GM19468 (cell line): ENCODE data around the gene CCDC110.

Experiments used
- ATAC-seq: cut with Tn5 transposase; IDR thresholded peaks from one replicate; pipeline ENCODE4 v1.9.1; 2021; ENCODE audit warnings: mild to moderate bottlenecking, moderate library complexity, moderate number of reproducible peaks; ENCODE audit not compliant: unreplicated experiment; ENCODE audit errors: extremely low read depth

Gene CCDC110

DNA sequence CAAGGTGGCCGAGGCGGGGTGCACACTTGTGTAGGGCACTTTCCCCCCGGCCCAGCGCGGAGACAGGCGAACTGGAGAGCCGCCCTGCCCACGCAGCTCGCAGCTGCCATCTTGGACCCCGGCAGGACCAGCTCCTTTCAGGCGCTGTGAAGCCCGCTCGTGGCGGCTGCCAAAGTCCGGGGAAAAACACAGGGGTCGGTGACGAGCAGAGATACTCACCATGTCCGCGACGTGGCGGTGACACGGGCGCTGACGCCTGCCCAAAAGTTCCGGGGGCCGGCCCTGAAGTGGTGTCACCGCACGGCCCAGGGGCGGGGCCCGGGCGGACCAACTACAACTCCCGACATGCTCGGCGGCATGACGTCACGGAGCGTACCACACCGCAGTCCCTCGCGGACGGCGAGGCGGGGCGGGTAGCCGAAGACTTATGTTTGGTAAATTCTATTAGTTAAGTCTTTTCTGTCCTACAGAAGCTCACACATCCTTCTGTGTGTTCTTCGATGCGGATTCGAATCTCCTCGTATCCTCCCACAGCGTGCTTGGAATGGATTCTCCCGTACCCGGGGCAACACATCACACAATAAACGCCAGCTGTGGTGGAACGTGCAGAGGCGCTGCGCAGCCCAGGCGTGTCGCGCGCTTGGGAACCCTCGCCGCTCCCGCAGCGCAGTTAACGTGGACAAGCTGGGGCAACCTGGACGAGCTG is 45.7 kb downstream of the CCDC110 start, which contains the start of gene UFSP2:
TSS of gene UFSP2 (minus strand) at position 318 of the 706 bp plus-strand sequence. CDS start at position 222, 96 bp downstream.
- peak; percentile 94 for ATAC-seq

DNA sequence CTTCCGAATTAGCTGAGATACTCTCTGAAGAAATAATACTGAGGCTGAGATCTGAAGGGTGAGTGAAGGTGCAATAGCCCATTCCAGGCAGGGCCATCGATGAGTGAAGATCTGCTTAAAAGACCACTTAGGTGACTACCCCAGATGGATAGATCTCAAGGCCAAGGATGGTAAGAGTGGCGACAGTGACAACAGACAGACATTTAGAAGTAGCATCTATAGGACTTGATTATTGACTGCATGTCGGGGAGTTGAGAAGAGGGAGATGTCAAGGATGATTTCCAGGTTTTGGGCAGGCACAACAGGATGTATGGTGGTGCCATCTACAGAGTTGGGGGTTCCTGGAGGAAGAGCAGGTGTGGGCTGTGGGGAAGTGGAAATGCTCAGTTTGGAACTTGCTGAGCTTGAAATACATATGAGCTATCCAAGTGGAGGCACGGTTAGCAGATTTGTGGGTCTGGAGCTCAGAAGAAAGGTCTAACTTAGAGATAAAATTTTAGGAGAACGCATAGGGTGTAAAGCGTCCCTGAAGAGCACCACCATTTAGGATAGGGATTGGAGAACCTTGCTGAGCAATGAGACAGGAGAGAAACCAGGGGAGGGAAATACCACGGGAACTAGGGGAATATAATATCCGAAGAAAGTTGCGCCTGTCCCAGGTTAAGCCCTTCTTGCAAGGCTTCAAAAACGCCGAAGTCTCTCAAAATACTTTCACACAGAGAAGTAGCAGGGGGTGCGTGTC is 46.5 kb downstream of the CCDC110 start:
- no peak for ATAC-seq

DNA sequence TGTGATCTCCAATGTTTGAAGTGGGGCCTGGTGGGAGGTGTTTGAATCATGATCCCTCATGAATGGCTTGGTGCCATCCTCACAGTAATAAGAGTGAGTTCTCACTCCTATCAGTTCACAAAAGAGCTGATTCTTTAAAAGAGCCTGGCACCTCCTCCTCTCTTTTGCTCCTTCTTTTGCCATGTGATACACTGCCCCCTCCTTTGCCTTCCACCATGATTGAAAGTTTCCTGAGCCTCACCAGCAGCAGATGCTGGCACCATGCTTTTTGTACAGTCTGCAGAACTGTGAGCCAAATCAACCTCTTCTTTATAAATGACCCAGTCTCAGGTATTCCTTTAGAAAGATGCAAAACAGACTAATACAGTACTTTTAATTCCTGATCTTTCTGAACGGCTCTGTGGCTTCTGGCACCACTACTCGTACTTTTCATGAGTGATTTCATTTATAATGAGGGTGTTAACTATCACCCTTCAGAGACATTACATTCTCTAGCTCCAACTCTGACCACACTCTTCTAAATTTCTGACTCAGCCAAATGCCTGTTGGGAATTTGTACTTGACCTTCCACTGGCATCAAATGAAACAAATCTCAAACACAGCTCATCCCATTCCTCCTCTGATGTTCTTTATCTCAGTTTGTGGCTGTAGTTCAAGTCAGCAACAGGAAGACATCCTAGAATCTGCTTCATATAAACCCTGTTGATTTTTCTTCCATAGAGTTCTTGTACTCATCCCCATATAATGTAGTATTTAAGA is 50.0 kb downstream of the CCDC110 start:
- no peak for ATAC-seq

DNA sequence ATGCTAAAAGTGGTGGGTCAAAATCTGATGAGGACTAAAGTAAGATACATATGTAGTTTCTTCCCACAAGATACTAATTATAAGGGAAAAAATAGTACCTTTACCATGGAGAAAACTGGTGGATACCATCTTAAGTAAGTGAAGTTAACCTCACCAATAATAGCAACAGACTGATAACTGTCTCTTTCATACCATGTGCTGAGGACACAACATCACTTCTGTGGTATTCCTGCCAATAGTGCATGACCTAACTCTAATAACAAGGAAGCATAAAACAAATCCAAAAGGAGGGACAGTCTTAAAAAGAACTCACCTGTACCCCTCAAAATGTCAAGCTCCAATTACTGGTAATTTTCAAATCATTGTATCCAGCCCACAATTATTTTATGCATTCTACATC is 54.6 kb downstream of the CCDC110 start:
- ATAC-seq = no peak

DNA sequence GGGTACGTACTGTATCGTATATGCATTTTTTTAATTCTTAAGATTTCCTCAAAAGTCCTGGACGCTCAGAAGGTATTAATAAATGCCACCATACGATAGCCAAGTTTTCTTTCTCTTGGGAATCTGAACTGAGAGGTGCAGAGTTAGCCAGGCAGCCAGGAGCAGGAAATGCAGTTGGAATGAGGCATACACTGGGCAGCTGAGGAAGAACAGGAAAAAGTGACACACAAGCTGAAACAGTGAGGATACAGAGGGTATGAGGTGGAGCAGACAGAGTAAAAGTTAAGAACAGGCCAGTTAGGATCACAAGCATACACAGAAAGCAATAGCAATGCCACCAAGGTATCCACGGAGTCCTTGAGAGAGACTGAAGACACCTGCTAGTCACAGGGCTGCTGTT is 59.1 kb downstream of the CCDC110 start:
- no peak for ATAC-seq

DNA sequence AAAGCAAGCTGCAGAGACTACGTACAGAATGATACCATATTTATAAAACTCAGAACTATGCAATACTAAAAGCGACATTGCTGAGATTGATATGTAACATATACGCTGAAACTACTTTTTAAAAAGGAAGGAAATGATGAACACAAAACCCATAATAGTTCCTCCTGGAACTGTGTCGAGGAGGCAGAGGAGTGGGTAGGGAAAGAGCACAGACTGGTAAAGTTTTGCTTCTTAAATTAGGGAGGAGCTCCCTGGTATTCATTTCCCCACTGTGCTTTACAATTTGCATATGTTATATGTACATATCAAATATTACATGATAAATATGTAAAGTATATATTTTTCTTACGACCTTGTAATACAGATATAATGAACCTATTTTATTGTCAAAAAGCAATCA is 59.7 kb downstream of the CCDC110 start:
- no peak for ATAC-seq

DNA sequence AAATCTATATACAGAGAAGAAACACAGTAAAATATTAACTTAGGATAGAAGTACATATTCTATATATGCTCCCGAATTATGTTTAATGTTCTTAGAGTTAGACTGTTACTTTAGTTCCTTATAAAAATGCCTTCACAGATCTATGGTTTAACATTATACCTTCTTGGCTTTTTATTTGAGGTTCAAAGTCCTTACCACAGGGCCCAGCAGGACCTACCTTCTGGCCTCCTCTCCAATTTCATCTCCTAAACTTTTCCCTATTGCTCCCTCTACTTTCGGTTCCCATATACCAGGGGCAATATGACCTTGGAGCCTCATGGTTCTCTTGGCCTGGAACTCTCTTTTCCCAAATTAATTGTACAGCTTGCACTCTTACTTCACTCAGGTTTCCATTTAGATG is 63.1 kb downstream of the CCDC110 start:
- ATAC-seq = no peak

DNA sequence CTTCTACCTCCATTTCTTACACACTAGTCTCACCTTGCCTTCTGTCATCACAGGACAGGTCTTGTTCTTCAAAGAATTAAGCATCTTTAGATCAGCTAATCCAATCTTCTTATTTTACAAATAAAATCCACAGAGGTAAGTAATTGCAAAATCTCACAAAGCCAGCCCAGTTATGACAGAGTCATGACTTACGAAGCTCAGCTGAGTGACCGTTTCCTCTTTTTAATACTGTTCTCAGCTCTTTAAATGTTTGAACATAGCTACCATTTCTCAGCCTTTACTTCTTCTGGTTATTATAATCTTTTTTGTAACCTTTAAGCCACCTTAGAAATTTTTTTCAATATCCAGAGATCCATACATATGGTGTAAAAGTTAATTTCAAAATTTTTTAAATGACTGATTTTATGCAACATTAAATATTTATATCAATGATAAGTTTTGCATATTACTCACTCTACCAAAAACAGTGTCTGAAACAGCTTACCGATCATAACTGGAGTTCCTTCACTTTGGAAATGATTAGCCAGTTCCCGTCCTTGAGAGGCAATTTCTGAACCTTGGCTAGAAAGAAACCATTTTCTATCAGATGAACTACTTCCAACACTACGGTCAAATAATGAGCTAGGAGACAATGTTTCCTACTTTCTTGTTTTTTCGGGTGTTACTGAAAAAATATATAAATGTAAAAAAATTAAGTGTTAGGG is 66.1 kb downstream of the CCDC110 start:
- ATAC-seq = peak; percentile 71

DNA sequence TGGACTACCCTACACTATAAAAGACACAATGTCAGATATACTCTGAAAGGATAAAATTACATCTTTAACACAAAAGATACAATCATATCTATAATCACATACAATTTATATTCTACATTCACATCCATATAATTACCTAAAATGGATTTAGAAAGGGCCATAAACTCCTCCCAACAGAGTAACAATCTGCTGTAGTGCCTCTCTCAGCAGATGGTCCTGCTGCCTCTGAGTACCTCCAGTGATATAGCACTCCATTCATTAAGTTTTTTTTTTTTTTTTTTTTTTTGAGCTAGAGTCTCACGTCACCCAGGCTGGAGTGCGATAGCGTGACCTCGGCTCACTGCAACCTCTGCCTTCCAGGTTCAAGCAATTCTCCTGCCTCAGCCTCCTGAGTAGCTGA is 67.5 kb downstream of the CCDC110 start:
- ATAC-seq = no peak

DNA sequence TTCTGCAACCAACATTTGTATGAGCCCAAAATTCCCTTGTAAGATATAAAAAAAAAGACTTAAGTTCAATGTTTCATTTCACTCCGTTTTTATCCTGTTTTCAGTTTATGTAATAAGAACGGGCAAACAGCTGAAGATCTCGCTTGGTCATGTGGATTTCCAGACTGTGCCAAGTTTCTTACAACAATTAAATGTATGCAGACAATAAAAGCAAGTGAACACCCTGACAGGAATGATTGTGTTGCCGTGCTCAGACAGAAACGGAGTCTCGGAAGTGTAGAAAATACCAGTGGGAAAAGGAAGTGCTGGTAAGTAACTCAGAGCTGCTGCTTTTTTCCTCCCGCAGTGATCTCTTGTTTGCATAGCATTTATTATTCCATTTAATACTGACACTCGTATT is 72.1 kb downstream of the CCDC110 start:
- ATAC-seq = no peak

DNA sequence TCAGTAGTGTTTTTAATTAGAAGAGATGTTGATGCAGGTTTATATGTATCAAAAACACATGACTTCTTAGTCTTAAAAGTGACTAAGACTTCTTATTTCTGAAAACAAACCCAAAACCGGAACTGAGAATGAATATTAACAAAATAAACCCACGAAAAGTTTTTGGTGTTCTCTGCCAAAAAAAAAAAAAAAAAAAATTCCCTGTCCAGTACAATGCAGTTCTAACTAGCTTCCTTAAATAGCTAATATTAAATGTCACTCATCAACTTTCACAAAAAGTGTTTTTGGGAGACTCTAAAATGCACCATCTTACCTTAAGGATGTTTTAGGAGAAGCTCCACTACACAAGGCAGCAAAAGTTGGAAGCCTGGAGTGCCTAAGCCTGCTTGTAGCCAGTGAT is 72.9 kb downstream of the CCDC110 start:
- ATAC-seq = no peak

DNA sequence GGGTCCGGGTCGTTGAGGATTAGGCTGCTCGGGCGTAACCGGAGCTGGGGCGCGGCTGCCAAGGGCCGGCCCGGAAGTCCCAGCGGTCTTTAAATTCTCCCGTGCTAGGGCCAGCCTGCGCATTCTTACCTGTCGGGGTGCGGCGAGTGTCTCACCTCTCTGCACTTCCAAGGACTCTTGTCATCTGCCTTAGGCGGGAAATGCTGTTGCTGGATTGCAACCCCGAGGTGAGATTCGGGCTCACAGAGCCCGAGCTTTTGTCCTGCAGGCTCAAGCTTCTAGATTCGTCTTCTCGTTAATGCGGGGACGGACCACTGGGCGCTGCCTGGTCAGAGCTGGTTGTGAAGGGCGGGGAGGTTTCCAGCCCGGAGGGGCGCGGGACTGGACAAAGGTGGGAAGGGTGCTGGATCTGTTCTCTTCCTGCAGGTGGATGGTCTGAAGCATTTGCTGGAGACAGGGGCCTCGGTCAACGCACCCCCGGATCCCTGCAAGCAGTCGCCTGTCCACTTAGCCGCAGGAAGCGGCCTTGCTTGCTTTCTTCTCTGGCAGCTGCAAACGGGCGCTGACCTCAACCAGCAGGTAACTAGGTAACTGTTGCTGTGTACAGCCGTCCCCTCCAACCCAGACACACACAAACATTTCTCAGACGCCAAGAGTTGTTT is 74.7 kb downstream of the CCDC110 start, which contains the start of gene ANKRD37:
TSS of gene ANKRD37 (plus strand) at position 118 of the 662 bp plus-strand sequence. CDS start at position 201, 83 bp downstream.
- no peak for ATAC-seq

DNA sequence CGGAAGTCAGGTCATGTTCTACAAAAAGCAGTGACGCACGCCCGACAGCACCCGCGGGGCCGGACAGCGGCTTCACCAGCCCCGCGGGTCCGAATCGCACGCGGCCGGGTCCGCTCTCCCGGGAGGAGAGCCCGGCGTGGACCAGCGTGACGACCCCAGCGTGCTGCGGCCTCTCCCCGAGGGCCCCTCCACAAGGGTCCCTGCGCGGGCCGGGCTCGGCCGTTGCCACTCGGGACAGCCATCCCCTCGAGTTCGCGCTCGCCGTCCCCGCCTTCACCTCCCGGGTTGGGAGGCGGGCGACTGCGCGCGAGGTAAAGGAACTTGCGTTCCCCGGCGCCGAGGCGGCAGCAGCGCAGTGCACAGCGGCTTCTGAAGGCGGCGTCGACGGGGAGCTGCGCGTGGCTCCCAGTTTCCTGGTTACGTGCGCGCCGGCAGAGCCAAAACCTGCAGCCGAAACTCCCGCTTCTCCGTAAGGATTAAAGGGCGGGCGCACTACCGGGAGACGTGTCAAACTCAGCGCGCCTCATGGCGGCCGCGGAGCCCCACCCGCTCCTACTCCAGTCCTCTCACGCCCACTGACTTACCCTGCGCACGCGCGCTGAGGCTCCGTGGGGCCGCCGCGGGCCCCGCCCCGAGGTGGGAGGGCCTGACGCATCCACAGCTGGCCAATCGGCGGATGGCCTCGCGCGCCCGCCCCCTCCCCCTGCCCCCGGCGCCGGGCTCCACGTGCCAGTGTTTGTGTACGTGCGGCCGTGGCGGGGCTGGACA is 75.4 kb downstream of the CCDC110 start:
- ATAC-seq = peak; percentile 78

DNA sequence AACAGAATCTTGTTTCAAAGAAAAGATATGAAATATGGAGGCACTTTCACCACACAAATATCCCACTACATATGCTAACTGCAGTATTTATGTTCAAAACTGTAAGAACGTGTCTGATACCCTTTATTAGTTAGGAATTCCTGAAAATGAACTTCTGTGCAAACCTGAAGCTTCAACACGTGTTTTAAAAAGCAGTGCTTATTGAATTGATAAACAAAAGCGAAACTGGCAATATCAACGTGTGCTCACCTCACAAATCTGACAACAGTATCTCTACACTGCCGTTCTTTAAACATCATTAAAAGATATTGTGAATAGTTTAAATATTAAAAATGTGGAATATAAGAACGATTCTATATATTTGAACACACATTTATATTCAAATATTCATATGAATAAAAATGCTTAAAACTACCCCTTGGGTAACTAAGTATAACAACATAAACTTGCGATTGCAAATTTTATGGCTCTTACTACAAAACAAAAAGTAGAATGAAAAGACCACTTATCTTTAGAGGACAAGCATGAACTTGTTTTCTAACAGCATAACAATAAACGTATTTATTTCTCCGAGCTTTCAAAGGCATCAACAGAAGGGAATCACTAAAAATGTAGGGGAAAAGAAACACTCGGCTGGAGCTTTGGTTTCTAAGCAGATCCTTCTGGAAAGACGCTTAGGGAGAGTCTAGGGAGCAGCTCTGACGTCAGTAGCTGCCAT is 76.1 kb downstream of the CCDC110 start, which contains the start of gene LRP2BP:
TSS of gene LRP2BP (minus strand) at position 687 of the 718 bp plus-strand sequence. CDS start 17,738 bp downstream, outside the sequence.
- ATAC-seq = no peak
